ENCODE measurements around the gene ADH6.
"Not testable (repeated sequence)": the region's sequence is repeated elsewhere in the genome, so short reads cannot be mapped to it uniquely, and the experiment has no call there.

ADH6 gene

DNA sequence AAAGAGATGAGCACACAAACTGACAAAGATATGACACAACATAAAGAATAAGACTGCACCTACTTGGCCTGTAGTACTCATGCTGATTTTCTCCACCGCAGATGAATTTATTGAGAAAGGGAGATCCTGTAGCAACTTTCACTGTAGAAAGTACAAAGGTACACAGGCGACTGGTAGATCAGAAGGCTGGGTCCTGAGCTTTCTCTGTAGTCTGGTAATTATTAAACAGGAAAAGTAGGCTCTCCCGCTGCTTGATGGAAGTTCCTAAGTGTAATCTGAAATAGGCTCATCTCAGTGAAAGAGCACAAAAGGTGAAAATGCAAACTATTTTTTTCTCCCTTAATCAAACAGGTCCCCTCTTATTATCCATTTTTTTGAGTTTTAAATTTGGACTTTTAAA lies at the start of gene ADH6:
Gene ADH6, minus strand, starts transcription at position 175 of the 400 bp plus-strand sequence. Its CDS starts 94 bp downstream, at position 81.
- no peak for DNase-seq (ENCODE audit: low read depth)
- TF ChIP-seq, protein P1, sequence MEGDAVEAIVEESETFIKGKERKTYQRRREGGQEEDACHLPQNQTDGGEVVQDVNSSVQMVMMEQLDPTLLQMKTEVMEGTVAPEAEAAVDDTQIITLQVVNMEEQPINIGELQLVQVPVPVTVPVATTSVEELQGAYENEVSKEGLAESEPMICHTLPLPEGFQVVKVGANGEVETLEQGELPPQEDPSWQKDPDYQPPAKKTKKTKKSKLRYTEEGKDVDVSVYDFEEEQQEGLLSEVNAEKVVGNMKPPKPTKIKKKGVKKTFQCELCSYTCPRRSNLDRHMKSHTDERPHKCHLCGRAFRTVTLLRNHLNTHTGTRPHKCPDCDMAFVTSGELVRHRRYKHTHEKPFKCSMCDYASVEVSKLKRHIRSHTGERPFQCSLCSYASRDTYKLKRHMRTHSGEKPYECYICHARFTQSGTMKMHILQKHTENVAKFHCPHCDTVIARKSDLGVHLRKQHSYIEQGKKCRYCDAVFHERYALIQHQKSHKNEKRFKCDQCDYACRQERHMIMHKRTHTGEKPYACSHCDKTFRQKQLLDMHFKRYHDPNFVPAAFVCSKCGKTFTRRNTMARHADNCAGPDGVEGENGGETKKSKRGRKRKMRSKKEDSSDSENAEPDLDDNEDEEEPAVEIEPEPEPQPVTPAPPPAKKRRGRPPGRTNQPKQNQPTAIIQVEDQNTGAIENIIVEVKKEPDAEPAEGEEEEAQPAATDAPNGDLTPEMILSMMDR (IDR thresholded peaks at IDR 0.05; ENCODE audit: insufficient read depth, low read depth, low read length, missing control alignments): no peak
- H3K4me3 ChIP-seq (ENCODE audit: low read length): no peak within 1 kb of the TSS

DNA sequence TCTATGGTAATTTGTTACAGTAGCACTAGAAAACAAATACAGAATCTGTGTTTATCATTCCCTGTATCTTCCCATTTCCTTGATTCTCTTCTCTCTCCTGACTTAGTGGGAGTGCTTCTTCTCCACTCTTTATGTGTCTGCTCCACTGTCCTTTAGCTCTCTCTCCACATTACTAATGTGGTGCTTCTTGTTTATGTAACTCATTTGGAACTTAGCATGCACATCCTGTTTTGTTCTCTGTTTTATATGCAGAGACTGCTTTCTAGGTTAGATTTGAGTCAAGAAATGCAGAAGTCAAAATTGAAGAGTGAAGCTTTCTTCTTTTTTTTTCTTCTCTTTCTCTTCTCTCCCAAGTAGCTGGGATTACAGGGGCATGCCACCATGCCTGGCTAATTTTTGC lies 45.9 kb upstream of the ADH6 start:
- DNase-seq (ENCODE audit: low read depth): no peak
- TF ChIP-seq, protein P1 (IDR thresholded peaks at IDR 0.05; ENCODE audit: insufficient read depth, low read depth, low read length, missing control alignments): no peak
- no peak overlapping the region for H3K4me3 ChIP-seq (ENCODE audit: low read length)

DNA sequence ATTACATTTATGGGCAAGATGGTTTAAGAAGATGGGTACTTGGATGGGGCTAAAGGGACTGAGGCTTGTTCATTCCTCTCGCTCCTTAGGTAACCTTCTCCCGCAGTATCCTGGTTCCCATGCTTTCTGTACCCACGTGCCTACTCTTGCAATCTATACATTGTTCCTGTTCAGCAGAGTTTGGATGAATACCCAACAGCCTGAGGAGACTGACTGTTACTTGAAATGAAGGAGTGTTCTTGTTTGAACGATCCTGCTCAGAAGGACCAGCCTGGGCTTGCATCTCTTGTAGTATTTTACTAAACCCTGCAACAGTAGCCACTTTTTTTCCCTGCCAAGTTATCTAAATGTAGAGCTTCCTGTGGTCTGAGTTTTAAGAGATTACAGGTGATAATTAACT lies 33.7 kb upstream of the ADH6 start:
- DNase-seq (ENCODE audit: low read depth): peak; percentile 88
- TF ChIP-seq, protein P1 (IDR thresholded peaks at IDR 0.05; ENCODE audit: insufficient read depth, low read depth, low read length, missing control alignments): no peak
- no peak overlapping the region for H3K4me3 ChIP-seq (ENCODE audit: low read length)

DNA sequence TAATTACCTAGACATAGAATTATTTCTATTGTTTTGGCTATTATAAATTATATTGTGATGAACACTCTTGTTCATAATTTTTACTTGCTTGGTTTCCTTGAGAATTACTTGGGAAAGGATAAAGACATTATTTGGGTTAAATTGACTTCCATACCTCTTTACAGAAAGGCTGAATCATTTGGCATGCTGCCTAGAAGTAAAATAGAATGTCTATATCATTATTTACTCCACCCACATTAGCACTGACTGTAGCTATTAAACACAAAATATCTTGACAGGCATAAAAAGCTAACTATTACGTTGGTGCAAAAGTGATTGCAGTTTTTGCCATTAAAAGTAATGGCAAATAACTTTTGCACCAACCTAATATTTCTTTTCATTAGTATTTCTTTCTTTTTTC lies 29.7 kb upstream of the ADH6 start:
- TF ChIP-seq, protein P1 (IDR thresholded peaks at IDR 0.05; ENCODE audit: insufficient read depth, low read depth, low read length, missing control alignments): no peak
- DNase-seq (ENCODE audit: low read depth): peak; percentile 77
- no peak overlapping the region for H3K4me3 ChIP-seq (ENCODE audit: low read length)

DNA sequence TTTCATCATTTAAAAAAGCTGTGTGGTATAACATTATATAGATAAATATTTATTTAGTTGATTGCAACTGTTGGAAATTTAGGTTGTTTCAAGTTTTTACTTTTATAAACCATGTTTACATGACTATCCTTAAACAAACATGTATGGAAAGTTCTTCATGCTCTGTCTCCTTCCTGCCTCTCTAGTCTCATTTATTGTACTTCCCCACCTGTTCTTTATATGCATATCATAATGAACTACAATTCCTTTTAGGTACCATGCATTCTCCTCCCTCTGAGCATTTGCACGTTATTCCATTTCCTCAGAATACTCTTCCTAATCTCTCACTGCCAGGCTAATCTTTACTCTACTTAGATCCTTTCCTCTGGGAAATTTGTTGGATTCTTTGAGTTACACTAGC lies 16.9 kb upstream of the ADH6 start:
- H3K4me3 ChIP-seq (ENCODE audit: low read length): no peak overlapping the region
- DNase-seq (ENCODE audit: low read depth): no peak
- TF ChIP-seq, protein P1 (IDR thresholded peaks at IDR 0.05; ENCODE audit: insufficient read depth, low read depth, low read length, missing control alignments): no peak

DNA sequence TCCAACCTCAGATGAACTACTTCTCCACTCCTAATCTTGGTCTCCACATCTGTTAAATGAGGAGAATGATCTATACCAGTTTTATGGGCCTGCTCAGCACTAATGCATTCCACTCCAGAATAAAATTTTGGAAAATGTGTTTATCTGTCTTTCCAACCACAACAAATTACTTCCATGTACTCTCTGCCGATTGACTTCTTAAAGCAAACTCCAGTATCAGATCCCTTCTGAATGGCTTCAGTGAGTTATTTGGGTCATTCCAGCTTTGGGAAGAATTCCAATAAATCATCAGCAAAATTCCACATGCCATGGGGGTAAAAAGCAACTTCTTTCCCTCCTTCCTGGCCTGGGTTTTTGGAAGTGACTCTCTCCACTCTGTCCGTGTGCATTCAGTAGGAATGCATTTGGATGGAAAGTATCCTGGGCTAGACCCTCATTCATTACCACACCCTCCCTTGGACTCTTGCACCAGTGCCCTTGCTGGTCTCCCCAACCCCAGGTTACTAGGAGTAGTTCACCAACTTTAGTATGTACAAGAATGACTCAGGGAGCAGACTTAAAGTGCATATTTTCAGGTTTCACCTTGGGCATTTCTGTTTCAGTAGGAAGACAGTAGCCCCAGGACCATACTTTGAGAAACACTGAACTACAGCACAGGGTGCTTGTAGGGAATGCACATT lies 15.4 kb upstream of the ADH6 start:
- DNase-seq (ENCODE audit: low read depth): no peak
- TF ChIP-seq, protein P1 (IDR thresholded peaks at IDR 0.05; ENCODE audit: insufficient read depth, low read depth, low read length, missing control alignments): no peak
- no peak overlapping the region for H3K4me3 ChIP-seq (ENCODE audit: low read length)

DNA sequence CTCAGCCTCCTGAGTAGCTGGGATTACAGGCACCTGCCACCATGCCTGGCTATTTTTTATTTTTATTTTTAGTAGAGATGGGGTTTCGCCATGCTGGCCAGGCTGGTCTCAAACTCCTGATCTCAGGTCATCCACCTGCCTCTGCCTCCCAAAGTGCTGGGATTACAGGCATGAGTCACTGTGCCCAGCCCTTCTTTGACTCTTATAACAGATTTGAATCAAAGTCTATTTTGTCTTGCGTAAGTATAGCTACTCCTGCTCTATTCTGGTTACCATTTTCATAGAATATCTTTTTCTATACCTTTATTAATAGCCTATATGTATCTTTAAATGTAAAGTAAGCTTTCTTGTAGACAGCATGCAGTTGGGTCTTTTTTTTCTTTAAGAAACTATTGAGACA lies 14.4 kb upstream of the ADH6 start:
- peak; percentile 38 for DNase-seq (ENCODE audit: low read depth)

DNA sequence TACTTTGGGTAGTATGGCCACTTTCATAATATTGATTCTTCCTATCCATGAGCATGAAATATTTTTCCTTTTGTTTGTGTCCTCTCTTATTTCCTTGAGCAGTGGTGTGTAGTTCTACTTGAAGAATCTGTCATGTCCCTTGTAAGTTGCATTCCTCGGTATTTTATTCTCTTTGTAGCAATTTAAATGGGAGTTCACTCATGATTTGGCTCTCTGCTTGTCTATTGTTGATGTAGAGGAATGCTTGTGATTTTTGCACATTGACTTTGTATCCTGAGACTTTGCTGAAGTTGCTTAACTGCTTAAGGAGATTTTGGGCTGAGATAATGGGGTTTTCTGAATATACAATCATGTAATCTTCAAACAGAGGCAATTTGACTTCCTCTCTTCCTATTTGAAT lies 9.7 kb upstream of the ADH6 start:
- not testable (repeated sequence) for H3K4me3 ChIP-seq (ENCODE audit: low read length); DNase-seq (ENCODE audit: low read depth)

More for the DNA sequence above, 14.4 kb upstream of the ADH6 start:
- not testable (repeated sequence) for H3K4me3 ChIP-seq (ENCODE audit: low read length)

DNA sequence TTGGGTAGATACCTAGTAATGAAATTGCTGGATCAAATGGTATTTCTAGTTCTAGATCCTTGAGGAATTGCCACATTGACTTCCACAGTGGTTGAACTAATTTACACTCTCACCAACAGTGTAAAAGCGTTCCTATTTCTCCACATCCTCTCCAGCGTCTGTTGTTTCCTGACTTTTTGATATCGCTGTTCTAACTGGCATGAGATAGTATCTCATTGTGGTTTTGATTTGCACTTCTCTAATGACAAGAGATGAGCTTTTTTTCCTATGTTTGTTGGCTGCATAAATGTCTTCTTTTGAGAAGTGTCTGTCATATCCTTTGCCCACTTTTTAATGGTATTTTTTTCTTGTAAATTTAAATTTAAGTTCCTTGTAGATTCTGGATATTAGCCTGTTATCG lies 8.6 kb upstream of the ADH6 start:
- not testable (repeated sequence) for DNase-seq (ENCODE audit: low read depth); H3K4me3 ChIP-seq (ENCODE audit: low read length)

Measured in epithelial cell of esophagus (primary cell).